ENCODE data around the gene DSCAML1. TPM values are rescaled to one million over a fixed set of nuclear protein-coding genes. Genes with fewer than 3 reads are reported as not detected.

Gene DSCAML1
- total and polyA plus RNA-seq, 2 of the 8 experiments (the other 6 are each of a cell fraction or from before 2014, with no cell fraction given) = 0.19 to 0.24 TPM

DNA sequence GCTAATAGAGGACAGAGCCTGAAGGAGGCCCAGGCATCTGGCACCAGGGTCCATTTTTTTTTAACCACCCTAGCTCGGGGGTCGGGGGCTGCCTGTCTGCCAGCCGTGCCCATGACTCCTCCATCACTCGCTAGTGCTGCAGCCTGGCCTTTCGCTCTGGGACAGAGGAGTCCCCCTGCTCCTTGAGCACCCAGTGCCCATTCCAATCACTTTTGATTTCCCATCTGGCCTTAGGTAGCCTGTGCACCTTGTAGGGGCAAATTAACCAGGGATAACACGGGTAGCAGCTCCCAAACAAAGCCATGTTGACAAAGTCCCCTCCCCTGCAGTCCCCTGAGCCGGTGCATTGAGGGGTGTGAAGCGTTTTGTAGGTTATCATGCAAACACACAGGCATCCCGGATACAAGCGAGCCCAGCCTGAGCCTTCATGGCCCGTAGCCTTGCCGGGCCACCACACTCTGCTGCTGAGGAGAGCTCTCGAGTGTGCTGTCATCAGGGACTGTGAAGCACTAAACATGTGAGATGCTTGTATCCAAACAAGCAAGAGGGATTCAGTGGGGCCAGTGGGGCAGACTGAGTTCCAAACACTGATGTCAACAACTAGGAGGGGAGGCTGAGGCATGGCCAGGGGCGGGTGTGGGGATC, 208.7 kb downstream of the DSCAML1 start:
- no peak overlapping the region for H3K9ac ChIP-seq (replicated peaks in 1 of 4; ENCODE audit: extremely low read depth in 1 of 4, low read depth in 3 of 4, low read length in 3 of 4)
- no peak for FAIRE-seq
- no peak for TF ChIP-seq NANOG (IDR thresholded peaks at IDR 0.05; ENCODE audit: insufficient read depth, low read depth, low read length, poor library complexity, severe bottlenecking)
- TF ChIP-seq, protein P1, sequence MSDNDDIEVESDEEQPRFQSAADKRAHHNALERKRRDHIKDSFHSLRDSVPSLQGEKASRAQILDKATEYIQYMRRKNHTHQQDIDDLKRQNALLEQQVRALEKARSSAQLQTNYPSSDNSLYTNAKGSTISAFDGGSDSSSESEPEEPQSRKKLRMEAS (IDR thresholded peaks at IDR 0.05) = no peak
- no peak for TF ChIP-seq KDM1A (IDR thresholded peaks at IDR 0.05; ENCODE audit: borderline replicate concordance, low read length)
- TF ChIP-seq EGR1 (IDR thresholded peaks at IDR 0.05; ENCODE audit: borderline replicate concordance, low read depth, low read length) = no peak
- no peak for TF ChIP-seq CBX8 (IDR thresholded peaks at IDR 0.05; ENCODE audit: borderline replicate concordance, low read depth, low read length)
- no peak for TF ChIP-seq MAFK (IDR thresholded peaks at IDR 0.05; ENCODE audit: low read depth, low read length)
- no peak for TF ChIP-seq EP300 (IDR thresholded peaks at IDR 0.05; ENCODE audit: borderline replicate concordance in 1 of 2, low read depth in 2 of 2, low read length in 2 of 2)
- TF ChIP-seq POLR2A (IDR thresholded peaks at IDR 0.05; ENCODE audit: control extremely low read depth in 1 of 2, low read depth in 2 of 2, low read length in 2 of 2) = no peak
- no peak for TF ChIP-seq SIN3A (conservative IDR thresholded peaks at IDR 0.05 in 1 of 2, IDR thresholded peaks at IDR 0.05 in 1 of 2; ENCODE audit: low read depth in 1 of 2, low read length in 2 of 2)
- no peak for TF ChIP-seq EZH2 (IDR thresholded peaks at IDR 0.05; ENCODE audit: low read depth, low read length, severe bottlenecking)
- TF ChIP-seq TEAD4 (IDR thresholded peaks at IDR 0.05; ENCODE audit: low read depth, low read length) = no peak
- no peak for TF ChIP-seq KDM5A (IDR thresholded peaks at IDR 0.05; ENCODE audit: low read length)
- TF ChIP-seq RBBP5 (IDR thresholded peaks at IDR 0.05; ENCODE audit: borderline replicate concordance, low read depth, low read length) = no peak

More for the DNA sequence above, 208.7 kb downstream of the DSCAML1 start:
- Histone ChIP-seq H3K23ac (ENCODE audit: insufficient read length) (no peak overlapping the region), H2AK5ac (ENCODE audit: low read depth, low read length) (no peak overlapping the region), H2BK12ac (ENCODE audit: low read depth, low read length) (no peak overlapping the region), H3K56ac (replicated peaks; ENCODE audit: insufficient read length, low read depth, low read length) (no peak overlapping the region), H4K20me1 (replicated peaks in 1 of 2; ENCODE audit: control insufficient read depth in 1 of 2, insufficient read depth in 2 of 2, low read length in 2 of 2) (no peaks in the 10 kb centered on the region), H3K4ac (replicated peaks; ENCODE audit: insufficient read length, low read depth, low read length) (no peak overlapping the region), H3K36me3 (ENCODE audit: control insufficient read depth in 2 of 4, insufficient read depth in 4 of 4, low read length in 3 of 4) (no peaks in the 10 kb centered on the region), H4K8ac (ENCODE audit: extremely low read depth, insufficient read depth, low read length) (no peak overlapping the region), H3K27me3 (replicated peaks in 1 of 4; ENCODE audit: control insufficient read depth in 3 of 4, extremely low read depth in 1 of 4, insufficient read depth in 3 of 4, low read length in 3 of 4) (peaks cover 0 to 3% (median 3%) of the 10 kb centered on the region in 4 experiments; a peak in 1 of 7 replicates), H3K18ac (ENCODE audit: extremely low read depth, low read length) (no peak overlapping the region), H3K27ac (ENCODE audit: low read depth, low read length) (no peak overlapping the region), H3K23me2 (ENCODE audit: low read depth, low read length) (no peaks in the 10 kb centered on the region), H3K4me2 (ENCODE audit: insufficient read depth in 1 of 2, low read depth in 2 of 2, low read length in 2 of 2) (no peak overlapping the region), H3K9me3 (ENCODE audit: insufficient read depth in 2 of 2, low read depth in 1 of 2, low read length in 1 of 2) (no peaks in the 10 kb centered on the region), H3K4me1 (replicated peaks in 1 of 4; ENCODE audit: control insufficient read depth in 3 of 4, insufficient read depth in 4 of 4, low read length in 3 of 4) (peaks cover 6 to 12% (median 9%) of the 10 kb centered on the region in 4 experiments; a peak in 5 of 7 replicates), H3K79me2 (ENCODE audit: control insufficient read depth in 1 of 2, insufficient read depth in 2 of 2, low read length in 2 of 2) (no peaks in the 10 kb centered on the region), H3K14ac (ENCODE audit: insufficient read length) (no peak overlapping the region), H3K4me3 (ENCODE audit: extremely low read depth in 1 of 4, insufficient read depth in 2 of 4, low read depth in 3 of 4, low read length in 4 of 4) (no peak overlapping the region), H2BK120ac (replicated peaks; ENCODE audit: low read depth, low read length) (no peak overlapping the region), H2BK5ac (ENCODE audit: low read depth, low read length) (no peak overlapping the region), H2BK15ac (ENCODE audit: low read length) (no peak overlapping the region), H2BK20ac (ENCODE audit: low read length) (no peak overlapping the region), H3K79me1 (ENCODE audit: low read depth, low read length) (no peaks in the 10 kb centered on the region; the same call in 1 of the 2 replicates), H2AFZ (ENCODE audit: low read length) (no peak overlapping the region), H4K91ac (replicated peaks; ENCODE audit: insufficient read length, low read length) (no peak overlapping the region), H4K5ac (ENCODE audit: insufficient read length, low read depth, low read length) (no peak overlapping the region)
- POLR2A ChIA-PET (ENCODE audit: partially characterized antibody) = no interaction called here
- no peak for DNase-seq (ENCODE audit: low read depth in 1 of 2, low spot score in 2 of 2)
- CTCF ChIA-PET (ENCODE audit: partially characterized antibody) = interaction anchor here (0.6 to 4.4 kb wide), 5 partner anchors 10 to 76 kb away, joined by 3 to 15 read pairs (median 5); no protein-coding TSS in a partner anchor
- 91% methylated on average over 13 of the region's 14 CpGs; no CpG with 5 or more reads in 1 of the 2 experiments for WGBS, 2 experiments (ENCODE audit: extremely low coverage in 1 of 2, insufficient coverage in 1 of 2, insufficient read length in 1 of 2, insufficient replicate concordance in 2 of 2, low coverage in 1 of 2, low lambda C conversion rate in 2 of 2, missing lambda C conversion rate in 1 of 2)

Data from H1 (cell line).